Hindlimb muscle (tissue), 1 donor: ENCODE data around the gene CDH18. TPM values are rescaled to one million over a fixed set of nuclear protein-coding genes. Genes with fewer than 3 reads are reported as not detected.

Experiments used
- DNase-seq: peaks from one replicate; pipeline ENCODE4 v3.0.0-alpha.2; 2013
- polyA plus RNA-seq: library from polyadenylated mRNA; unstranded; fragments of 120-200 nt; gene quantifications from one replicate; pipeline ENCODE4 v1.2.1, GENCODE V29; 2013; ENCODE audit not compliant: insufficient read length

The CDH18 gene
- polyA plus RNA-seq, 1 donor, result 7.8 TPM

DNA sequence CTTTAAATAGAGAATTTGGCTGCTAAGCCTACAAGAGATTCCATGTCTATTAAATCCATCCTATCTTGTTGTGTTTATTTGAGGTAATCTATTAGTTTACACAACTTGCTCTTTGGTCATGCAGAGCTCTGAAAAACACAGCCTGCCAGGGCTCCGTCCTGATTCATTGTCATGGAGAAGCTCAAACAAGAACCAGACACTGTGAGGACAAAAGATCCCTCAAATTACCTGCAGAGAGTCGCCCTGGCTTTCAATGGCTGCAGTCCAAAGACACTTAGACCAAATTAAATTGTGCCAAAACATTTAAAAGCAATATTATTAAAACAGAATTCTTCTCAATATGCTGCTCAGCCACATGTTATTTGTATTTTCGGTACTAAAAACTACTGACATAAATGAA is 60.1 kb downstream of the CDH18 start:
- DNase-seq, result no peak

DNA sequence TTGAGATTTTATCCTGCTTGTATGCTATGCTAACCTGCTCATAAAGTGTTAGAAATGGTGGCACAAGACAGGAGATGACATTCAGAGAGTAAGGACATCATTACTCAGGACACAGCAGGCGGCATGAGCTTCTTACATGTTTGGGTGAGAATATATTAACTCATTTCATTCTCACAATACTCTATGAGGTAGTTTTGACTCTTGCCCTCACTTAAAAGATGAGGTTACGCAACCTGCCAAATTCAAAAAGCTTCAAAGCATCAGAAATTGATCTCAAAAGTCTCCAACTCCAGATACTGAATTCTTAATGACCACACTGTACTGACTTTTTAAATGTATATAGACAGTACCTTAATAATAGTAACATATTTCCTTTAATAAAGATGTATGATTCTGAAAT is 60.8 kb downstream of the CDH18 start:
- no peak for DNase-seq

DNA sequence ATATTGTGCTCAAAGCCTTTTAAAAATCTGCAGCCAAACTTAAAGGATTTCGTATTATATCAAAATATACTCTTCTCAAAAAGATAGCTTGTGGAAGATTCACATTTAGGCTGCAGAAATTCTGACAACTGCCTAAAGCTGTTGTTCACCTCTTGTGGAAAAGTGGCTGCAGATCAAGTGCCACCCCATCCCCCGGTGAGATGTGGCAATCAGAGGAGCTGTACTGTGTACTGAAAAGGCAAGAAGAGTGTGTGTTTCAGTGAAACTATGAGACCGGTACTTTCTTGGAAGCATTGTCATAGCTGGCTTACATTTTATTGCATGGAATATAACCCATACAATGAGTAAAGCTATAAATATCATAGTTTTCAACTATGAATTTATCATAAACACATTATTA is 64.3 kb downstream of the CDH18 start:
- no peak for DNase-seq

DNA sequence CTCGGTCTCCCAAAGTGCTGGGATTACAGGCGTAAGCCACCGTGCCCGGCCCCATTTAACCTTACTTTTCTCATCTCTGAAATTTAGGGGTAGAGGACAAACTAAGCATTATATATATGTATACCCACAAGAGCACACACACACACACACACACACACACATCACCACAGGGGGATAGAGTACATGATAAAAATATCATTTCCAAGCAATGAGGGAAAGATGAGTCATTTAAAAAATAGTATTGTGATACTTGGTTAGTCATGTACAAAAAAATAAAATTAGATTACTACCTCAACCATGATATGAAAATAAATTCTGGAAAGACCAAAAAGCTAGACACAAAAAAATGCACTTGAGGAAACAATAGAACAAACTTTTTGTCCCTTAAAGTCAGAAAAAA is 67.2 kb downstream of the CDH18 start:
- DNase-seq, result no peak

DNA sequence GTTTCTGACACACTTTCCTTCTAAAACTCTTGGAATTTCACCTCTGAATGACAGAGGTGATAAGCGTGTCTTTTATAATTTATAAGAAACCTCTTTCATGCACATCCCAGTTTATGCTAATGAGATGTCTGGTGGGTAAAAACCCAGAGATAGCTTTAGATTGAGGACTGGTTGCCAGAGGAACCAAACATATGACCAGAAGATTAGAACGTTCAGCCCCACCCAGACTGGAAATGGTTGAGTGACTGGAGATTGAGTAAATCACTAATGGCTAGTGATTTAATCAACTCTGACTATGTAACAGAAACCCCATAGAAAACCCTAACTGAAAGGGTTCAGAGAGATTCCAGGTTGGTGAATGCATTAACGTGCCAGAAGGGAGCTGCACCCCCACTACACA is 69.2 kb downstream of the CDH18 start:
- DNase-seq, result no peak

DNA sequence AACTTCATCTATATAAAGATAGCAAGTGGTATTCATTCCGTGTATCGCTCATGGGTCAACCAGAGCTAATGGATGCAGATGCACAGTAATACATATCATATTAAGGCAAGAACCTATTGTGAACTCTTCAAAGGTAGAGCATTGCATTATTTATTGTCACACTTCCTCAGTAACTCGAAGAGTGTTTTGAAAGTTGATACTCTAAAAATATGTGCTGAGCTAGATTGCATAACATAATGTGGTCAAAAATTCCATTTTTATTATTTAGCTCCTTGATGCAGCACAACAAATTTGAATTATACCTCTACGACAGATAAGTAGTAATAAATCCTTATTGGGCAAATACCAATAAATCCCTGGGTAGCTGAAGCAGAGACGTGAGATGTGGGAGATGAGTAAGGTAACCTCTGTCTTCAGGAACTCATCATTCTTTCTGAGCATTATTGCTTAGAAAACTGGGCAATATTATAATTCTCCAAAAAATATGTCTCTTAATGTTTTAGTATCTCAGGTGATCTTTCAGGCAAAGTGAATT is 70.3 kb downstream of the CDH18 start:
- DNase-seq, result no peak

DNA sequence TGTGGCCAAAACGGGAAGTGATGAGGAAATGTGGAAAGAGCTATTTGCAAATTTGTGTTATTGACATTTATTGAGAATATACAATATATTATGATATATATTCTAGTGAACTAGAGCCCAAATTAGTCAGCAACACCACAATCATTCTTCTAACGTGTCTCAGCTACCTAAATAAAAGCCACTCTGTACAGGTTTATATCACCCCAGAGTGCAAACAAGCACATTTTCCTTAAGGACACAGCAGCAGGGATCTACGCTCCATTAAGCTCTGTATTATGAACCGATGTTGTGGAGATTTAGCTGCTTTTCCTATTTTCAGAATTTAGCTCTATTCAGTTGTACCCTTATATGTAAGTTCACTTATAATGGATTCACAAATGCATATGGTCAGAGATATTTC is 77.9 kb downstream of the CDH18 start:
- DNase-seq, result no peak

DNA sequence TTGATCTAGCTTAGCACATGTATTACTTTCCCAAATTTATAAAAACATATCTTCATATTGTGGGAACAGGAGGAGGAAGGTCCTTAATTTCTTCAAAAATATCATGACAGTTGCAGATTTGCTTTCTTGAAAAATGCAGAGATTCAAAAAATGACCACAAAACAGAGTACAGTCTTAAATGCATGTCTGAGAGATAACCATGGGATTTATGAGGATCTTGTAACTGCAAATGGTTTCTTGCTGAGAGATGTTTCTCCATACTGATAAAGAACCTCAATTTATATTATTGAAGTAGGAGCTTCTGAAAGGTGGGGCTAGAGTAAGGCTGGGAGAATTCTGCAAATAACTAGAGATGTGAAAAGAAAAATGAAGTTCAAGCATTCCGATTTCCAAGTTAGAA is 83.2 kb downstream of the CDH18 start:
- DNase-seq, result no peak

DNA sequence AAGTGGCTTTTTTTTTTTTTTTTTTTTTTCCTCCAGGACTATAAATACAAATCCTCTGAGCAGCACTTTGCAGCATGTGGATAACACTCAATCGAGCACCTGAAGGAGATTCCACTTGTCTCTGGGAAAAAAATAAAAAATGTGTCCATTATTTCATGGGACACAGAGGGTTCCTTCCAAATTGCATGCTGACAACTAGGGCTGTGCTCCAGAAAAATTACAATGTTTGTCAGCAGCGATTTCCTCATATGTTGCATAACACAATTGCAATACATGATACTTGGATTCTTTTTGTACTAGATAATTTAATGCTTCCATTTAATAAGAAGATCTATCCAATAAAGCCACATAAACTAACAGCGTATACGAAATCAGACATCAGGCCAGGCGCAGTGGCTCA is 84.4 kb downstream of the CDH18 start:
- no peak for DNase-seq

DNA sequence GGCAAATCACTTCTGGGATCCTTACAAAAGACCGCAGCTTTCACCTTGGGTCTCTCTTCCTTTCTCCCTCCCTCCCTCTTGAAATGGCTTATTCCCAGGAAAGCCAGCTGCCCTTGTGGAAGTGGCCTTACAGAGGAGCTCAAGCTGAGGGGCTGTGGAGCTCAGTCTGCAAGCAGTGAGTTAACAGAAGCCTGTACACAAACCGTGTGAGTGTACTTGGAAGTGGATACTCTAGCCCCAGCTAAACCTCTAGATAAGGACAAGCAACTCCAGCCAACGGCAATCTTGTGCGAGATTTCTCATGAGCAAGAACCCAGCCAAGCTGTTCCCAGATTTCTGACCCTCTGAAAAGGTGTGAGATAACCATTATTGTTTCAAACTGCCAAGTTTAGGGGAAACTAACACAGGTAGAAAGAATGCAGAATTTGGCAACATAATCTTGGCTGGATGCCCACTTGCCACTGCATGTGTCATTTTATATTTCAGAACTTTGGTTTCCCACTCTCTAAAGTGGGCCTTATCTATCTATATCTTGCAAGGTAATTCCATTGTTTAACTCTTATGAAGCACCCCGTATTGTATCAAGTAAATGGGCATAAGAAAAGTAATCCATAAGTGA is 85.6 kb downstream of the CDH18 start:
- no peak for DNase-seq

DNA sequence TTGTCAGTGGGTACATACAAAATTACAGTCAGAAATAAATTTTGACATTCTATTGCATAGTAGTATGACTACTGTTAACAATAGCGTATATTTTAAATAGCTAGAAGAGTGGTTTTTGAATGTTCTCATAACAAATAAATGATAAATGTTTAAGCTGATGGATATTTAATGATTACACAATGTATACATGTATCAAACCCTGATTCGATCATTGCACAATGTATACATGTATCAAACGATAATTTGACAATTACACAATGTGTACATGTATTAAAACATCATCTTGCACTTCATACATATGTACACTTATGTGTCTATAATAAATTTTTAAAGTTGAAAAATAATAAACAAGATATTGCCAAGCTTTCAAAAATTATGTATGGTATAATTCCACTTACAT is 87.7 kb downstream of the CDH18 start:
- no peak for DNase-seq

DNA sequence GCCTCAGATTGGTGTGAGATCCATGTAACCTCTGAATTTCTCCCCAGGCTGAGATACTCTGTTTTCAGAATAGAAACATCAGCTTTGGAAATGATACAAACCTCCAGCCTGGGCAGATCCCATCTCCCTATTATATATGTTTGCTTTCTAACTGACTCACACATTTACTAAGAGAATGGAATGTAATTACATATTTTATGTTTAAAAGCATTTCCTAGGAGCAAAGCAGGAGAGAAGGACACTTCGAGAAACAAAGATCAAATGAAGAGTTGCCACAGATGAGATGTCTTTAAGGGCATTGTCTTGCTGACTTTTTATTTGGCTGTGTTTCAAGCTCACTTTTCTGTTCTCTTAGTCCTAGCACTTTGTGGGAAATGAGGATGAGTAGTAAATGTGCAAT is 96.3 kb downstream of the CDH18 start:
- DNase-seq, result no peak

DNA sequence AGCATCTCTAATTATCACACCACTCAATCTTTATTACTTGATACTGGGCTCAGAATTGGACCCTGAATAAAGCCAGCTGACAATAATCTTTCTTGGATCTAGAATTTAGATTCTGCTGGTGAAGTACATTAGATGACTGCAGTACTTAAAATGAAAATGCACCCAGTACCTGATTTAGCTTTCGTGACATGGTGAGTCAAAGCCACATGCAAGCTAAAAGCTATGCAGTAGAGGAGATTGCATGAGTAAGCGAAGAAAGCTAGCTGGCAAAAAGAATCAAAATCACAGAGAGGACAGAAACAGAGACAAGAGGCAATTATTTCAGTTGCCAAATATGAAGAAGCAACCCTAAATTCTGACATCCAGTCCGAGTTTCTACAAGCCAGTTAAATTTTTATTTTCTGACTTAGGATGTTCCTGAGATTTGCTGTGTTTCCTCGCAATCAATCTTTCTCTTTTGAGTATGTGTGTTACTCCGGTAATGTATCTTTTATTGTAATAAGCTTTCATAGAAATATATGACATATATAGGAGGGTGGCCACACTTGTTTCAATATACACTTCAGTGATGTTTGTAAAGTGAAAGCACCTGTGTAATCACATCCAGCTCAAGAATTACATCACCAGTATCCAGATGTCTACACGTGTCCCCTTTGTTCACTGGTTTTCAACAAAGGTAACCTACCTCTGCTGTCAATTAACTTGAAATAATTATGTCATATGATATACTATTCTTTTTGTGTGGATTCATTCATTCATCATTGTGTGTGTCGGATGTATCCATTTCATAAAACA is 101.7 kb downstream of the CDH18 start:
- no peak for DNase-seq

DNA sequence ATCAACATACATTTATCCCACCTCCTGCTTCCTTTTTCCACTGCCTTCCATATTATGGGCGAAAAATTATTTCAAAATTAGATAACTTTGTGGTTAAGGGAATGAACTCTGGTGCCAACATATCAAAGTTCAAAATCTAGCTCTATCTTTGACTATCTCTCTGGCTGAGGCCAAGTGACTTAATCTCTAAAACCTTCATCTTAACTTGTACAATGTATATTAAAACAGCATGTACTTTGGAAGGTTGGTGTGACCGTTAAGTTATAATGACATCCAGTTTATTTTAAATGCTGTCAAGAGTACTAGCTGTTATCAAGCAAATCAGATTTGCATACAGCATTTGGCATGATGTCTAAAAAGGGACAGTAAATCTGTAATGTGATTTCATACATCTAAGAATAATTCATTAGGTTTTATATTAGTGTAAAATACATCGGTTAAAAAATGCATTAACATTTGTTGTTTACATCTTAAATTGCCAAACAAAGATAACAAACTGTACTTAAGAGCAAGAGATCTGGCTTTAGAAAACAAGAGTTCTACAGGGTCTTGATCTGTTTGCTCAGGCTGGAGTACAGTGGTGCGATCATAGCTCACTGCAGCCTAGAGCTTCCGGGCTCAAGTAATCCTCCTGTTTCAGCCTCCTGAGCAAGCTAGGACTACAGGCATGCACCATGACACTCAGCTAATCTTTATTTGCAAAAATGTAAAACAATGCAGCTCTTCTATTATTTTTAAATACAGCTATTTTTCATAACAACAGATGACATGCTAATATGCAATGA is 102.8 kb downstream of the CDH18 start:
- no peak for DNase-seq

DNA sequence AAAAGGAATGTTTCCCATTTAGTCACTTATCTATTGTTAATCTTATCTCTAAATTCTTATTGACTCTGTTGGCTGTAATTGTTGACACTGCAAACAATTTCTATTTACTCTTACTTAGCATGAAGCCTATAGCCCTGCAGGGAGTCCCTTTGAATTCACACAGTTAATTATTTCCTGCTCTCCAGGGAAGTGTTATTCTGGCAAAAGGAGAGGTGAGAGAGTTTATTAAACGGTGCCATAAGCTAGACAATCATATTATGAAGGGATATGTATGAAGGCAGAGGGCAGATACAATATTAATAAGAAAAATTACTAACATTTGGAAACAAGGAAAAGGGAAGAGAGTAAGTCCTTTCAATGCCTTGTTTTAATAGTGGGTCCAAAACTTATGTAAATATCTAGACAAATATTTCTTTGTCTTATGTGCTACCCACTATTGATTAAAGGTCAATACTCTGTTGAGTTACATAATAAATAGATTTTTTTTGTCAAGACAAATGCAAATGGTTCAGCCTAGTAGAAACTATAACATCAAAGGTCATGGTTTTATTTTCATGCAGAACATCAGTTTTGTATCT is 107.1 kb downstream of the CDH18 start:
- DNase-seq, result no peak

DNA sequence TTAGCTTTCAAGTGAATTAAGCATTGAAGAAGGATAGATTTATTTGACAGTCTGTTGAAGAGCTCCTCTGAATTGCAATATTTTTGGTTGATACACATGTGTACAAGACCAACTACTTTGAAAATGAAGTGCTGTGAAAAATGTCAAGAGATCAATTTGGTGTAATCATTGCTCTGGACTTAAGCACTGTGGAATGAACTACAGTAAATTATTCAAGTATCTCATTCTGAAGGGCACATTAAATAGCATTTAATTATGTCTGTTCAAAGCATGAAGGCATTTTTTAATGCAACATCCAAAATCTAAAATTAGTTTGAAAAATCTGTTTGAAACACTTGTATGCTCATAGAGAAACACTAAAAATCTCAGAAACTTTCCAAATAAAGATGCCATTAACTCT is 107.5 kb downstream of the CDH18 start:
- DNase-seq, result no peak

DNA sequence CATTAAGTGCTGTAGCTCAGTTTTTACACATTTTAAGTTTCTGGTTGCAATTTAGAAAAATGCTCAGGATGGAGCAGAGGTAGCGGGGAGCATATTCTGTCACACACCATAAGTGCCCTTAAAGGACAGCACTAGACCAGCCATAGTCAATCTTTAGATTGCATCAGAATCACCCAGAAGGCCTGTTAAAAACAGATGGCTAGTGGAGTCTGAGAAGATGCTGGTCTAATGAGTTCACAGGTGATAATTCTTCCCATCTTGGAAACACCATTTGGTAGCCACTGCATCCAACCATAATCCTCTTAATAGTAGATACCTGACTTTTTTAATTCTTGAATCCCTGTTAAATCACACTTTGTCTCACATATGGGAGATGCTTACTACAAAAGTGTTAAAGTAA is 113.2 kb downstream of the CDH18 start:
- DNase-seq, result no peak

DNA sequence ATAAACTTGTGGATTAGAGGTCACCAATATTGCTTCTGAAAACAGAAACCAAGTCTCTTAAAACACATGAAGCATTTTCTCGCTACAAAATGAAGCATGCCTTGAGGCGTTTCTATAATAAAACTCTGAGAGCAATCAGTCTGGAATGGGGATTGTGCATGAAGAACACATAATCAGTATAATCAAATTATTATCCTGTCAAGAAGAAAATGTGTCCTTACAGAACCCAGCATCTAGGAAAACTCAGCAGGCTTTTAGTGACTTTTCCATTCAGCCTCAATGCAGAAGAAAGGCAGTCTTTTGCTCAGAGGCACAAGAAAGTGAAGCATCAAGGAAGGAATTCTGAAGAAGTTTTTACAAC is 121.9 kb downstream of the CDH18 start:
- DNase-seq, result no peak

DNA sequence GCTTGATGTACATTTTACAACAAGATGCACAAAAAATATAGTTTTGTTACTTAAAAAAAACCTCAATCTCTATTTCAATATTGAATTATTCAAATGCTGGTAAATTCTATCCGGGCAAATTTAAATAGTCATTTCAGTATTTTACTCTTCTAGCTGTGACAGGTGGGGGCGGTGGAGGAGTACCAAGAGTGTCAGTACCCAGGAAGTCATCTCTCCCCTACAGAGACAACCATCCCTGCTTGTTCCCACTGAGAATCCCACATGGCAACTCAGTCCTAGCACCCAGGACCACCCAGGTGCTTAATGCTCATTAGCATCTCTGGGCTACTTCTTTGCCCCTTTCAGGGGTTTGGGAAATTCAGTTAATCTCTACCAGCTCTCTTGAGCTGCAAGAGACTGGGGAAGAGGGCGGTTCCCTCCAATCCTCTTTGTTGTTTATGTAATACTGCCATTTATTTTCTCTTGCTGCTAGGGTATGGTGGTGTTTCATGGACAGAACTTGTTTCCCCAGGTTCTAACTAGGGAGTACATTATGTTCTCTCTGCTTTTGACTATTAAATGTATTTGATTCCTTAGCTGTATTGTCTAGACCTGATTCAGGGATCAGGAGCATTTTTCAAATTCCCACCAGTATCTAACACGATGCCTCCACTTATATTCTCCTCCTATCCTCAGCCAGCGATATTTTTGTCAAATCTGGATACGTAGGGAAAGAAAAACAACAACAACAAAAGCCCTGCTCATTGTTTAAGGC is 122.5 kb downstream of the CDH18 start:
- no peak for DNase-seq

DNA sequence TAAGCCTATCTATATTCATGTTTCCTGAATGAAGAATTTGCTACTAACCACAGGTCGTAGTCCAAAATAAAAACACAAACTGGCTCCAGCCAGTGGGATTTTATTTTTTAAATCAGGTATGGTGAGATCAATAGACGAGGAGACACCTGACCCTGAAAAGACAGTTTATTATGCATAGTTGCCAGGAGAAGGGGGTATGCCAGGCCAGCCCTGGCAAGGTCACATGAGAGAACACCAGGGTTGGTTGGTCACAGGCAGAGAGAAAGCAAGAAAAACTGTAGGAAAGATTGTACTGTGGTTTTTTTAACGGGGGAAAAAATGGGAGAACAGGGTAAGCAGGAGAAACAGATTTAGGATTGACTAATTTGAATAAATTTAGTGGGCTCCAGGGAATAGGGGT is 125.3 kb downstream of the CDH18 start:
- no peak for DNase-seq

DNA sequence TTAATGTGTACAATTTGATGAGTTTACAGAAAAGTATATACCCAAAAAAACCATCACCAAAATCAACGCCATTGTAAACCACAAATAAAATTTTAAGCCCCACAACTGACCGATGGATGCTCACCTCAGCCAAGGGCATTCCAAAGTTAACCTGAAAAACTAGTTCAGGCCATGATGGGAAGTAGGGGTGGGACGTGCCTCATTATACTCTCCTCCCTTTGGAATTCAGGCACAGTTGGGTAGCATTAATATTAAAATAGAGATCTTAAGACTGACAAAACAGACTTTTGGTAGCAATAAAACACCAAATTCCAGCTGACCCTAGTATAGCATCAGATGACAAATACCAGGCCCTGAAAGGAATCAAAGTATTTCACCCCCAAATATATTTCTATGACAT is 129.0 kb downstream of the CDH18 start:
- DNase-seq, result no peak

DNA sequence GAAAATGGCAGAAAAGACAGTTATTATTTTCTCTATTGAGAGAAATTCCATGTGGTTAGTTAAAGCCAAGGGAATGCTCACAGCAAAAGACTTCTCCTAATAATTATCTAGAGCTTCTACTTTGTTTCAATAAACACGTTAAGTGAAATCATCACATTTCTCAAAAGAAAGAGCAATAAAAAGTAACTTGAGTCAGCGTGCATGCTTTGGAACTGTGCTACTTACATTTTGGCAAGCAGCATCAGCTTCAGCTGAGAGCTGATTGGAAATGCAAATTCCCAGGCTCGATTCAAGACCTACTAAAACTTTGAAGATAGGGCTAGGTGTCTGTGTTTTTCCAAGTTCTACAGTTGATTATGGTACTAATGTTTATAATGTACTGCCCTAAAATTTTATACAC is 132.1 kb downstream of the CDH18 start:
- DNase-seq, result no peak

DNA sequence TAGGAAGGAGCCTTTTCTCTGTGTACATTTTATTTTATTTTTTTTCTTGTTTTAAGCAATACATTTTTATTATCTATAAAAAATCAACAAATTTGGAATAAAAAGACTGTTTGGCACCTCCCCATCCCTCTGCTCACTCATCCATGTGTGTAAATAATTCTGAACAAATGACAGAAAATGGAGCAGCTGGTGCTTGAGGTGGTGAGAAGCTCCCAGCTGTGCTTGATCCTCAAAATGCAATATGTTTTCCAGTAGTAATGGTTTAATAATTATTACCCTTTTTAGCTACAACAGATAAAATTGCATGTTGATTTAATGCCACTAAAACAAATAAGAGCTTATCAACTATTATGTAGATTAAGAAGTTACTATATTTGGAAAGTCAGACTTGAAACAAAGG is 132.5 kb downstream of the CDH18 start:
- no peak for DNase-seq
